Measurements from ENCODE around the gene FXYD5.
"Not testable (repeated sequence)": the region's sequence is repeated elsewhere in the genome, so short reads cannot be mapped to it uniquely, and the experiment has no call there.

The FXYD5 gene

DNA sequence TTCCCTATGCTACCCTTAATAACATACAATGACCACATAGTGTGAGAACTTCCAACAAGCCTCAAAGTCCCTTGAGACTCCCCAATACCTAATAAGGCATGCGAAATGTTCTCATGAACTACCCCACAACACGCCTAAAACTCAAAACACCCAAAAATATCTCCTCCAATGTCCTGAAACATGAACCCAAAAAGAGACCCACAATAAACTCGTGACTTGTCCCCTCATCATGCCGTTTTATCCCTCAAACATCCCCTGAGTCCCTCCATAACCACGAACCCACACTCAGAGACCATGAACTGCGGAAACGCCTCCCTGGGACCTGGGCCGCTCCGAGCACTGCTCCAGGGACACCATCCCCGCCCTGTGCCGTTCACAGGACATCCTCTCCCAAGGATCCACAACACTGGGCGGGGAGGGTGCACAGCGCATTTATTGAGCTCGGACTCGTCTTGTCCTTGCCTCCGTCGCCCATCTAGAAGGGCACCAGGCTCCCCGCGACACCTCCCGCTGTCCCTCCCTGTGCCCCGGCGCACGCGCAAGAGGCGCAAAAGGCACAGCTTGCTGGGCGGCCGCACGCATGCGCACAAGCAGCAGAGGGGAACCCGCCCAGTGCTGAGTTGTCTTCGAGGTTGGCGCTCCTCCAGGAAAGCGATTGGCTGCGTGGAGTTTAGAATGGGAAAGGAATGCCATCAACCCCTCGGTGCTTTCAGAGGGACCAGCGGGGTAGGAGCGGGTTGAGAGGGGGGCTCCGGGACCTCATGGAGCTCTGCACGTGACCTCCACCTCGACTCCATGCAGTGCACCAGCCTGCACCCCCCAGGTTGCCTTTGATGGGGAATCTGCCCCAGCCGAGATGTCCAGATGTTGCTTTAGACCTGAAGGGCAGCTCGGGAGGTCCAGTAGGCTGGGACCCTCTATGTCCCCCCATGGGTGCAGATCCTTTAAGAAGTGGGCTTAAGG, 30.2 kb upstream of the FXYD5 start:
- peak overlapping the region; percentile 60 to 91 (median 78) for H3K4me2 ChIP-seq
- peak overlapping the region; percentile 18 to 67 (median 52); a peak in 15 of 22 replicates for H3K9ac ChIP-seq
- no peaks in the 10 kb centered on the region for H3K36me3 ChIP-seq
- no peaks in the 10 kb centered on the region; a peak in 1 of 22 replicates for H3K27me3 ChIP-seq
- peaks cover 49 to 78% (median 73%) of the 10 kb centered on the region in 10 experiments for H3K4me1 ChIP-seq
- H3K4me3 ChIP-seq: peak overlapping the region; percentile 15 to 68 (median 56); a peak in 19 of 20 replicates
- H4K20me1 ChIP-seq: no peaks in the 10 kb centered on the region
- no peak for TF ChIP-seq Cebpa-rat (IDR thresholded peaks at IDR 0.05)
- H3K27ac ChIP-seq: peak overlapping the region in 8 of 11 experiments; percentile 26 to 56 (median 46); a peak in 13 of 22 replicates
- H3K9me3 ChIP-seq (replicated peaks in 1 of 11): no peaks in the 10 kb centered on the region

DNA sequence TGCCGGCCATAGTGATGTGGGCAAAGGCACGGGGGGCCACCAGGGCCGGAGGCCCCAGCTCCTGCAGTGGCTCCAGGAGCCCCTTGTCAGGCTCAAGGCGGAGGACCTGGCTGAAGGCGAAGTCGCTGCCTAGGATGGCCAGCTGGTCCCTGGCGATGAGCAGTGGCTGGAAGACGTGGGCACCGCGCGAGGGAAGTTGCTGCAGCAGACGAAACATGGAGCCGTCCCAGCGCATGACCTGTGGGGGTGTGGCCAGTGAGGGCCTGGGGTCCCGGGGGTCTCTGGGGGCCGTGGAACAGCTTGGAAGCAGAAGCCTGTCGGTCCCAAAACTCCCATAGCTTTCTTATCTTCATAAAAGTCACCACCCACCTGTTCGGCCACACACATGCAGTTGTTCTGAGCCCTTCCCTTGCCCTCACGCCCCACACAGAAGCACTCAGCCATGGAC, 29.2 kb upstream of the FXYD5 start:
- no peak for TF ChIP-seq Cebpa-rat (IDR thresholded peaks at IDR 0.05)
- Histone ChIP-seq H3K27ac (no peak overlapping the region), H3K27me3 (no peaks in the 10 kb centered on the region; a peak in 1 of 22 replicates), H3K36me3 (no peaks in the 10 kb centered on the region), H3K4me3 (no peak overlapping the region), H3K4me2 (peak overlapping the region in 9 of 11 experiments; percentile 70 to 91 (median 82); a peak in 18 of 22 replicates), H3K9ac (no peak overlapping the region; a peak in 1 of 22 replicates), H3K9me3 (replicated peaks in 1 of 11) (no peaks in the 10 kb centered on the region), H4K20me1 (no peaks in the 10 kb centered on the region), H3K4me1 (peaks cover 40 to 69% (median 64%) of the 10 kb centered on the region in 10 experiments)

DNA sequence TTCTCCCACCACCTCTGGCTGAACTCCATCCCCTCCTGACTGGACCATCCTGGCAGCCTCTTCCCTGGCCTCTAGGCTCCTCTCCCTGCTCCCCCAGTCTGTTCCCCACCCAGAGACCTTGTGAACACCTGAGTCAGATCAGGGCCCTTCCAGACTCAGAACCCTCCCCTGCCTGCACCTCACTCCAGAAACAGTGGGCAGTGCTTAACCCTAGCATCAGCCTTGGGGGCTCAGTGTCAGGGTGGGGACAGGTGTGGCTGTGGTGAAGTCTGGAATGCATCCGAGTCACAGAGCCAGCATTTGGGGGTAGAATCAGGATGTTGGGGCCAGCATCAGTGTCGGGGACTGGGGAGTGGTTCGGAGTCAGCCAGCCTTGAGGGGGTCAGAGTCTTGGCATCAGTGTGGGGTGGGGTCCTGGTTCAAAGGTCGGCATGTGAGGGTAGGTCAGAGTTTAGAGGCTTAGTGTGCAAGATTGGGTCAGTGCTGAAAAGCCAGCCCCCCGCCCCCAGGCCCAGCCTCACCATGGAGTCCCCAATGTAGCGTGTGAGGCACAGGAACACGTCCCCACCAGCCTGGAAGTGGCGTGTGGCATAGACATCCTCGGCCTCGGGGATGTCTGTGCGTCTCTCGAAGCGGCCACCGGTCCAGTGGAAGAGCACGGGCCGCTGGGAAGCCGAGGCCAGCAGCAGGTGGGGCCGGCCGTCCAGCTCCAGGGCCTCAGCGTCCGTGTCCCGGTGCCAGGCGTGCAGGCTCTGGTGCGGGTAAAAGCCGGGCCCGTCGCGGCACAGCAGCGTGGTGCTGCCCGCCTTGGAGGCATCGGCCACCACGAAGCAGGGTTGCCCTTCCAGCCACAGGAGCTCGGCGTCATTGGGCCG, 28.5 kb upstream of the FXYD5 start:
- Histone ChIP-seq H3K4me1 (peaks cover 33 to 64% (median 57%) of the 10 kb centered on the region in 10 experiments), H3K4me2 (peak overlapping the region; percentile 3 to 91 (median 78); a peak in 18 of 22 replicates), H3K27ac (no peak overlapping the region), H3K27me3 (no peaks in the 10 kb centered on the region; a peak in 1 of 22 replicates), H4K20me1 (no peaks in the 10 kb centered on the region), H3K9ac (peak overlapping the region in 2 of 11 experiments; percentile 41 to 46; a peak in 2 of 22 replicates), H3K4me3 (no peak overlapping the region), H3K36me3 (no peaks in the 10 kb centered on the region), H3K9me3 (replicated peaks in 1 of 11) (no peaks in the 10 kb centered on the region)
- no peak for TF ChIP-seq Cebpa-rat (IDR thresholded peaks at IDR 0.05)

DNA sequence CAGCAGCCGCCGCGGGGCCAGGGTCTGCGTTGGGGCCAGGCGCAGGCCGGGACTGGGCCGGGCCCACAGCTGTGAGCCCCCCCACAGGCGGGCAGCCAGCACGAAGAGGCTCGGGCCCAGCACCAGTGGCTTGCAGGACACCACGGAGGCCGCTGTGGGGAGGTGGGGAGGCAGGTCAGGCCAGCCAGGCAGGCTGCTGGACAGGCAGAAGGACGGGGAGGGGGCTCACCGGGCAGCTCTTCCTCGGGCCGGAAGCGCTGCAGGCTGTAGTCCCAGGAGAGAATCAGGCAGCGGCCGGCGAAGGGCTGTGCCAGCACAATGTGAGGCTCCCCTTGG, 27.9 kb upstream of the FXYD5 start:
- H3K27ac ChIP-seq: no peak overlapping the region
- no peaks in the 10 kb centered on the region for H4K20me1 ChIP-seq
- peaks cover 27 to 64% (median 57%) of the 10 kb centered on the region in 10 experiments for H3K4me1 ChIP-seq
- peak overlapping the region; percentile 3 to 91 (median 67); a peak in 17 of 22 replicates for H3K4me2 ChIP-seq
- no peak overlapping the region for H3K4me3 ChIP-seq
- H3K9me3 ChIP-seq (replicated peaks in 1 of 11): no peaks in the 10 kb centered on the region
- H3K9ac ChIP-seq: peak overlapping the region in 5 of 11 experiments; percentile 7 to 46 (median 37); a peak in 3 of 22 replicates
- TF ChIP-seq Cebpa-rat (IDR thresholded peaks at IDR 0.05): no peak
- no peaks in the 10 kb centered on the region; a peak in 1 of 22 replicates for H3K27me3 ChIP-seq
- no peaks in the 10 kb centered on the region for H3K36me3 ChIP-seq

DNA sequence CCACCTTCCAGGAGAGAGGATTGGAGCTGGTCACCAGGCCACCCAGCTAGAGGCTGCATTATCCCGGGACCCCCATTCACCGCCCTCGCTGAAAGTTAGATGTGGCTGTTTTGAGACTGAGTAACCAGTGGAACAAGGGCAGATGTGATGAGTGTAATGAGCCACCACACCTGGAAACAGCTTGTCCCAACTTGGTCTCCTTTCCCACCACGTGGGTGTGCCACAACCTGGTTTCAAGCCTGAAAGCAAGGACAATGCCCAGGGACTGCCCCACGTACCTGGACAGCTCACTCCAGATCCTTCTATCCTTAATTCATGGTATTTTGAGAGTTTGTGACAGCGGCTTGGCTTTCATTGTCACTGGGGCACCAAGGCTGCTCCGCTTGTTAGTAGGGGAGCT, 26.7 kb upstream of the FXYD5 start:
- H3K27me3 ChIP-seq: no peaks in the 10 kb centered on the region; a peak in 1 of 22 replicates
- H3K9me3 ChIP-seq (replicated peaks in 1 of 11): no peaks in the 10 kb centered on the region
- no peak for TF ChIP-seq Cebpa-rat (IDR thresholded peaks at IDR 0.05)
- no peak overlapping the region for H3K4me3 ChIP-seq
- no peak overlapping the region for H3K4me2 ChIP-seq
- H3K4me1 ChIP-seq: peaks cover 22 to 55% (median 50%) of the 10 kb centered on the region in 10 experiments
- H3K27ac ChIP-seq: no peak overlapping the region
- no peaks in the 10 kb centered on the region for H4K20me1 ChIP-seq
- H3K36me3 ChIP-seq: no peaks in the 10 kb centered on the region
- no peak overlapping the region for H3K9ac ChIP-seq

DNA sequence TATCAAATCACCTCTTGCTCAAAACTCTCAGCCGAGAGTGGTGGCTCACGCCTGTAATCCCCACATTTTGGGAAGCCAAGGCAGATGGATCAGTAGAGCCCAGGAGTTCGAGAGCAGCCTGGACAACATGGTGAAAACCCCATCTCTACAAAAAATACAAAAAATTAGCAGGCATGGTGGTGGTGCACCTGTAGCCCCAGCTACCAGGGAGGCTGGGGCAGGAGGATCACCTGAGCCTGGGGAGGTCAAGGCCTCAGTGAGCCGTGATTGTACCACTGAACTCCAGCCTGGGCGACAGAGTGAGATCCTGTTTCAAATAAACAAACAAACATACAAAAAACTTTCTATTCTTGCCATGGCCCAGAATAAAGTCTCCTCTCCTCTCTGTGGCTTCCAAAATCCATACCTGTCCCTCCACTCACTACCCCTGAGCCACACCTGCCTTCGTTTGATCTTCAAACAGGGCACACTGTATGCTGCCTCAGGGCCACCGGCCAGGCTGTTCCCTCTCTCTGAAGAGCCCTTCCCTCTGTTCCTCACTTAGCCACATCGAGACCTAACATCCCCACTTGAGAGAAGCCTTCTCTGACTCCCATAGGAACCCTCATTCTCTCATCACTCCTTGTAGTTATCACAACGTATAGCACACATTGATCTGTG, 26.0 kb upstream of the FXYD5 start:
- no peaks in the 10 kb centered on the region for H4K20me1 ChIP-seq
- no peak overlapping the region for H3K4me2 ChIP-seq
- no peak for TF ChIP-seq Cebpa-rat (IDR thresholded peaks at IDR 0.05)
- no peaks in the 10 kb centered on the region for H3K36me3 ChIP-seq
- no peaks in the 10 kb centered on the region; a peak in 1 of 22 replicates for H3K27me3 ChIP-seq
- no peak overlapping the region for H3K9ac ChIP-seq
- no peak overlapping the region for H3K4me3 ChIP-seq
- peaks cover 16 to 49% (median 43%) of the 10 kb centered on the region in 10 experiments for H3K4me1 ChIP-seq
- no peak overlapping the region for H3K27ac ChIP-seq
- H3K9me3 ChIP-seq (replicated peaks in 1 of 11): no peaks in the 10 kb centered on the region

DNA sequence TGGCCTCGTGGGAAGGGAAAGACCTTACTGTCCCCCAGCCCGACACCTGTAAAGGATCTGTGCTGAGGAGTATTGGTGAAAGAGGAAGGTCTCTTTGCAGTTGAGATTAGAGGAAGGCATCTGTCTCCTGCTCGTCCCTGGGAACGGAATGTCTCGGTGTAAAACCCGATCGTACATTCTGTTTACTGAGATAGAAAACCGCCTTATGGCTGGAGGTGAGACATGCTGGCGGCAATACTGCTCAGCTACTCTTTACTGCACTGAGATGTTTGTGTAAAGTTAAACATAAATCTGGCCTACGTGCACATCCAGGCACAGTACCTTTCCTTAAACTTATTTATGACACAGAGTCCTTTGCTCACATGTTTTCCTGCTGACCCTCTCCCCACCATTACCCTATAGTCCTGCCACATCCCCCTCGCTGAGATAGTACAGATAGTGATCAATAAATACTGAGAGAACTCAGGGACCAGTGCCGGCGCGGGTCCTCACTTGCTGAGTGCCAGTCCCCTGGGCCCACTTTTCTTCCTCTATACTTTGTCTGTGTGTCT, 24.7 kb upstream of the FXYD5 start:
- not testable (repeated sequence) for H3K27ac ChIP-seq; H3K4me3 ChIP-seq; H3K9me3 ChIP-seq (replicated peaks in 1 of 11); H4K20me1 ChIP-seq; H3K27me3 ChIP-seq; H3K4me2 ChIP-seq; H3K9ac ChIP-seq; H3K36me3 ChIP-seq
- peaks cover 4 to 36% (median 30%) of the 10 kb centered on the region in 10 experiments; a peak in 19 of 20 replicates for H3K4me1 ChIP-seq
